ENCODE data around the gene RAB7A.

- TF ChIP-seq CTCF (IDR thresholded peaks at IDR 0.05; ENCODE audit: insufficient read depth, low read depth, low read length) (no peak), EZH2 (IDR thresholded peaks at IDR 0.05; ENCODE audit: insufficient read depth, low read length) (no peak)
Measured at GRCh38 chr3:128783774-128784173, 57.8 kb downstream of the RAB7A start.

All from astrocyte (in vitro differentiated cells and primary cell).